Ureter (tissue), 1 donor: ENCODE results near the gene ZNF317. TPM values are rescaled to one million over a fixed set of nuclear protein-coding genes. Genes with fewer than 3 reads are reported as not detected.

Source experiments
- DNase-seq: peaks from one replicate; pipeline ENCODE4 v3.0.0-alpha.2; 2020; ENCODE audit warnings: low spot score
- total RNA-seq: library from RNA; stranded (reverse); gene quantifications from one replicate; pipeline ENCODE4 v1.2.4, GENCODE V29; 2023
- donor health status: DM: yes; HTN: yes; CAD: no.

Gene ZNF317
- 35.7 TPM for total RNA-seq

- DNase-seq = peak; percentile 94
Observed at GRCh38 chr19:9140159-9140874, at the start of gene ZNF317. TSS of gene ZNF317 (plus strand) at chr19:9140397. CDS start at chr19:9156017, 15,620 bp downstream.

DNA sequence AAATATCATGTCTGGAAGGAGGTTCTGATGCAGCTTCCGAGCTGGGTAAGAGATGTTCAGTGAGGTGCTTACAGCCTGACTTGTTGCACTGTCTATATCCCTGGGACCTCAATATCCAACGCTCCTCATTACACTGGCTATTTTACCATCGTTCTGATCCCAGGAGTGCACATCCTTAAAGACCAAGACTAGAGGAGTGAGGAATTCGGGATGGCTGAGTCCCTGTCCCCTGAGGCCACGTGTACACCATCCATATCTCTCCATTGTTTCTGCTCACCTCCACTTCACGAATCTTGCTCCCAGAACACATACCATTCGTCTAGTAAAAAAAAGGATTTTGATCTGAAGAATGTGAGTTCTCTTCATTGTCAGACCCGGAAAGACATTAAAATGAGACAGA is 32.8 kb upstream of the ZNF317 start, which contains the start of gene OR7G2:
TSS of gene OR7G2 (minus strand) at position 101 of the 400 bp plus-strand sequence. CDS start 4,232 bp downstream, outside the sequence.
- no peak for DNase-seq

DNA sequence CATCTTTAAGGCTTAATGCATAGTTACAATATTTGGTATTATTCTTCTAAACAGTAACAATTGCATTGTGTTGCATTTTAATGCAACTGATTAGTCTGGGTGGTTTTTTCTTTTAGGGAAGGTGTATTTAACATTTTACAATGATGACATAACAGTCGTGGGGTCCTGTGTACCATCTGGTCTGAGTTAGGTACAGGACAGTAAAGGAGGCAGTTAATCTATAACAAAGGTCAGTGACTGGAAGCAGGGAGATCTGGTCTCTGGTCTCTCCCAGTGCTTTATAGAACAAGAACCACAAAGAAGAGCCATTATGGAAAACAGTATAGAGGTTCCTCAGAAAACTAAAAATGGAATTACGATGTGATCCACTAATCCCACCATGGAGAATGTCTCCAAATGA is 30.2 kb upstream of the ZNF317 start:
- no peak for DNase-seq

- DNase-seq = no peak
Observed at GRCh38 chr19:9115307-9115813, 24.8 kb upstream of the ZNF317 start, which contains the start of gene OR7G1. TSS of gene OR7G1 (minus strand) at chr19:9115763. CDS start at chr19:9115763, 0 bp downstream.

DNA sequence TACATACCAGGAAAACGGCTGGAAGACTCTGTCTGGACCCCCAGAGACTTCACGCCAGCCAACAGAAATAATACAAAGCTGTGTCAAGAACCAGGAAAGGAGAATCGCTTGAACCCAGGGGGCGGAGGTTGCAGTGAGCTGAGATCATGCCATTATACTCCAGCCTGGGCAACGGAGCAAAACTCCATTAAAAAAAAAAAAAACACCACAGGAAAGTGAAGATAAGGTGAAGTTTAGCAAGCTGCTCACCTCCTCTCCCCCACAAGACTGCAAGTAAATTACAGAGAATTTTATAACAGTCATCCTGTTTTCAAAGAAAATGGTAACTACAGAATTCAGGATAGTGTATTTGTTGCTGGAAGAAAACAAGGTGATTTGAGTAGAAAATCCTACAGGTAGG is 23.6 kb upstream of the ZNF317 start:
- DNase-seq = no peak

DNA sequence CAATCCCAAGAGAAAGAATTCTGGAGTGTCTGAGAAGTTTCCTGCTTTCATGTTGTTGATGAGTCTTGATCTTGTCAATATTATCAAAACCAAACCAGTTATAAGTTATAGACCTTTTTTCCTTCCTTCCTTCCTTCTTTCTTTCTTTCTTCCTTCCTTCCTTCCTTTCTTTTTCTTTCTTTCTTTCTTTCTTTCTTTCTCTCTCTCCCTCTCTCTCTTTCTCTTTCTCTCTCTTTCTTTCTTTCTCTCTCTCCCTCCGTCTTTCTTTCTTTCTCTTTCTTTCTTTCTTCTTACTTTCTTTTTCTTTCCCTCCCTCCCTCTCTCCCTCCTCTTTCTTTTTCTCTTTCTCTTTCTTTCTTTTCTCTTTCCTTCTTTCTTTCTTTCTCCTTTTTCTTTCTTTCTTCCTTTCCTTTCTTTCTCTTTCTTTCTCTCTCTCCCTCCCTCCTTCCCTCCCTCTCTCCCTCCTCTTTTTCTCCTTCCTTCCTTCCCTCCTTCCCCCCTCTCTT is 13.2 kb upstream of the ZNF317 start, which contains the start of gene OR7G3:
TSS of gene OR7G3 (minus strand) at position 51 of the 506 bp plus-strand sequence. CDS start at position 51, 0 bp downstream.
- no peak for DNase-seq

DNA sequence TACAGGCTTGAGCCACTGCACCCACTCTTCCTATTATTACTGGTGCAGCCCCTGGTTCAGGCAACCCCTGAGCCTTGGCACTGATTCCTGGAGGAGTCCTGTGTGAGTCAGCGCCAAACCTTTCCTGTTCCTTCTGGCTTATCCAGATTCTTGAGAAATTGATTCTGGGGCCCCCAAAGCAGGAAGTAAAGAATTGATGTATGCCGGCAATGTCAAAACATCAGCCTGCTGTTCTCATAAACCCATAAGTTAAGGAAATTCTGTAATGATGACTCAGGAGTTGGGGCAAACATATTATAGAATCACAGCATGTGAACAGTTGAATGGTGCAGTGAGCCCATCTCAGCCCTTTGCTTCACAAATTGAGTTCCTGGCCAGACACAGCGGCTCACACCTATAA is 12.0 kb upstream of the ZNF317 start:
- no peak for DNase-seq

DNA sequence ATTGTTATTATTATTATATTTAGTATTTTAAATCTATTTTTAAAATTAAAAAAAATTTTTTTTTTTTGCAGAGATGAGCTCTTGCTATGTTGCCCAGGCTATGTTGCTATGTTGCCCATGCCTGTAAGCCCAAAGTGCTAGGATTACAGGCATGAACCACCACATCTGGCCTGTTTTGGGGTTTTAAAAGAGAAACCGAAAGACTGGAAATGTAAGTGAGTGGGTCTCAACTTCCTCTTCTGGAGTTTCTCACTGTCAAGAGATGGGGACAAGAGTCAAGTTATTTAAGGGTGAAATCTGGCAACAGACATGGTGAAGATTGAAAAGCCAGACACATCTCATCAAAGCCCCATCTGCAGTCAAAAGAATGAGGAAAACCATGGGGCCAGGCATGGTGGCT is 9.2 kb upstream of the ZNF317 start:
- DNase-seq = no peak

DNA sequence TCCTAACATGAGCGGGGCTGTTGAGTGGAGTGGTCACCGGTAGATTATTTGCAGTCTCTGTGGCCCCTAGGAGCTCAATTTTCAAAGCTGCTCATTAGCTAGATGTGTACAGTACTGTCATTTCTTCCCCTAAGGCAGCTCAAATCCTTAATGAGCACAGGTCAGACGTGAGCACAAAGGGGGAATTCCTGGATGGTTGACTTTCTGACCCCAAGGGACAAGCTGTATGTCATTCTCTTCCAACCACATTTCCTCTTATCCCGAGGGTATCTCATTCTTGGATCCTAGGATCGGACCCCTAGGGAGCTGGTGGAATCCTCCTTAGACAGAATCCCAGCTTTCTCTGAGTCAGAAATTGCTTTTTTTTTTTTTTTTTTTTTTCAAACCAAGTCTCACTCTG is 7.8 kb upstream of the ZNF317 start:
- DNase-seq = no peak

DNA sequence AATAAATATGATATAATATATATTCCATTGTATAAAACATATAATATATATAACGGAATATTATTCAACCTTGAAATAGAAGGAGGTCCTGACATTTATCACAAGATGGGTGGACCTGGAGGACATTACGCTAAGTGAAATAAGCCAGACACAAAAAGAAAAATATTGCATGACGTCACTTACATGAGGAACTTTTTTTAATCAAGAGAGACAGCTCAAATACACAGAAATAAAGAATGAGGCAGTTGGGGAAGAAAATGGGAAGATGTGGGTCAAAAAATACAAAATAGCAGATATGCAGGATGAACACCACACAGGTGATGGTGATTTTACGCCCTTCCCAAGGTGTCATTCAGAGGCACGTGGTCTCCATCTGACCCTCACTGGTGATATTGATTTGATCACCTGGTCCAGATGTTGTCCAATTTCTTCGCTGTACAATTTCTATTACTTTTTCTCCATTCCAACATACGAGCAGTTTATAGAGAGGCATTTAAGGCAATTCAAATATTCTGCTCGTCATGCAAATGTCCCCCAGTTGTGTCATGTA is 513 bp upstream of the ZNF317 start:
- no peak for DNase-seq

- DNase-seq = no peak
Observed at GRCh38 chr19:9144920-9145319, 4.7 kb downstream of the ZNF317 start.

- DNase-seq = no peak
Observed at GRCh38 chr19:9146882-9147281, 6.7 kb downstream of the ZNF317 start.

GRCh38 chr19:9148697-9149096 is 8.5 kb downstream of the ZNF317 start:
- no peak for DNase-seq

DNA sequence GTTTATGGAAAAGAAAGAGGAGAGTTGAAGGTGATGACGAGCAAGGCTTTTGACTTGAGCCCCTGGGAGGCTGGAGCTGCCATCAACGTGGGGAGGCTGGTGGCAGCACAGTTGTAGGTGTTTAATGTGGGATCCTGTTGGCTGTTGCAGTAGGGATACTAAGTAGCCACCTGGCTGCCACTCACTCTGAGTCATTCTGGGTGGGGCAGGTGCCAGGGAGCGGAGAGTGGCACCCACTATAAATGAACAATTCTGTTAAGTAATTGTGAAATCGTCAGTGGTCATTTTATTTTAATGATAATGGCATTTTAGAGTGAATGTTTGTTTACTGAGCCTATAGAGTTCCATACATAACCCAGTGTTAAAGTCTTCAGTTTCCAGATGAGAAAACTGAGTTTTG is 9.8 kb downstream of the ZNF317 start:
- DNase-seq = no peak

- no peak for DNase-seq
Observed at GRCh38 chr19:9150650-9151049, 10.5 kb downstream of the ZNF317 start.

GRCh38 chr19:9151367-9151766 is 11.2 kb downstream of the ZNF317 start:
- no peak for DNase-seq

- no peak for DNase-seq
Observed at GRCh38 chr19:9155591-9155990, 15.4 kb downstream of the ZNF317 start.

- DNase-seq = no peak
Observed at GRCh38 chr19:9156304-9156703, 16.1 kb downstream of the ZNF317 start.

- DNase-seq = no peak
Observed at GRCh38 chr19:9159891-9160290, 19.7 kb downstream of the ZNF317 start.

- no peak for DNase-seq
Observed at GRCh38 chr19:9161427-9161826, 21.2 kb downstream of the ZNF317 start.

- no peak for DNase-seq
Observed at GRCh38 chr19:9165261-9165660, 25.1 kb downstream of the ZNF317 start.

DNA sequence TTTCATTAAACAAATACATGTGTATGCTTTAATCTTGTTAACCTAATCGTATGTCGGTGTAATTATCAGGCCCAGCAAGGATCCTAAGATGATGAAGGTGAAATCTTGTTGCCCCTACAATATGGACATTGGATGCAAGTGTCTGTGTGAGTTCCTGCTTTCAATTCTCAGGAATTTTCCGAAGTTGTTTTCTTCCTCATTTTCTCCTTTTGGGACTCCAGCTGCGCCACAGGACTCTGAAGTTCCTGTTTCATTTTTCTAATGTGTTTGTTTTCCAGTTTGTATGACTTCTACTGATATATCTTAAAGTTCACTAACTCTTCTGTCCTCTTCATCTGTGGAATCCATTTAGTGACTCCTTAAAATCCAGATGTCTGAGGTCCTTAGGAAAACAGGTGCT is 26.6 kb downstream of the ZNF317 start:
- DNase-seq = no peak

- no peak for DNase-seq
Observed at GRCh38 chr19:9171393-9171991, 31.3 kb downstream of the ZNF317 start.
